Activated T-helper 1 cell treated with anti-CD3 and anti-CD28 coated beads, Interleukin-2, amount 50 U/mL, for 16 hours (primary cell): ENCODE results near the gene COQ3.

Source experiments
- DNase-seq, 2 donors: peaks; one replicate each; pipeline ENCODE4 v3.0.0-alpha.2; 2020; ENCODE audit warnings: low read depth in 1 of 2, low spot score in 1 of 2

The COQ3 gene, protein sequence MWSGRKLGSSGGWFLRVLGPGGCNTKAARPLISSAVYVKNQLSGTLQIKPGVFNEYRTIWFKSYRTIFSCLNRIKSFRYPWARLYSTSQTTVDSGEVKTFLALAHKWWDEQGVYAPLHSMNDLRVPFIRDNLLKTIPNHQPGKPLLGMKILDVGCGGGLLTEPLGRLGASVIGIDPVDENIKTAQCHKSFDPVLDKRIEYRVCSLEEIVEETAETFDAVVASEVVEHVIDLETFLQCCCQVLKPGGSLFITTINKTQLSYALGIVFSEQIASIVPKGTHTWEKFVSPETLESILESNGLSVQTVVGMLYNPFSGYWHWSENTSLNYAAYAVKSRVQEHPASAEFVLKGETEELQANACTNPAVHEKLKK

GRCh38 chr6:99393698-99394531 lies at the start of gene COQ3:
TSS of gene COQ3 (minus strand) at chr6:99394195. CDS start at chr6:99394179, 16 bp downstream.
- peak; percentile 39 to 49 for DNase-seq

- no peak for DNase-seq
These were observed 40.9 kb upstream of the COQ3 start for GRCh38 chr6:99434702-99435530.

DNA sequence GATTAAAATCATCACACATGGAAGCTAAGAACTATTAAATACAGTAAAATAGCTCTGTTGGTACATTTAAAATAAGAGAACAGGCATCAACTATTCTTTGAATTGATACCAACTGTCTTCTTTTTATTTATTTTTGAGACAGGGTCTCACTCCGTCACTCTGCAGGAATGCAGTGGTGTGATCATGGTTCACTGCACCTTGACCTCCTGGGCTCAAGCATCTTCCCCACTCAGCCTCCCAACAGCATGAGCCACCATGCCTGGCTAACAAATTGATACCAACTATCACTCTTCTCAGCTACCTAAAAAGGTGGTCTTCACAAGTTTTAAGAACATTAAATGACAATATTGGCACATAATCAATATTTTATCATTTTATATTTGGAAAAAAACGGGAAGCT lies 38.9 kb upstream of the COQ3 start:
- no peak for DNase-seq

DNA sequence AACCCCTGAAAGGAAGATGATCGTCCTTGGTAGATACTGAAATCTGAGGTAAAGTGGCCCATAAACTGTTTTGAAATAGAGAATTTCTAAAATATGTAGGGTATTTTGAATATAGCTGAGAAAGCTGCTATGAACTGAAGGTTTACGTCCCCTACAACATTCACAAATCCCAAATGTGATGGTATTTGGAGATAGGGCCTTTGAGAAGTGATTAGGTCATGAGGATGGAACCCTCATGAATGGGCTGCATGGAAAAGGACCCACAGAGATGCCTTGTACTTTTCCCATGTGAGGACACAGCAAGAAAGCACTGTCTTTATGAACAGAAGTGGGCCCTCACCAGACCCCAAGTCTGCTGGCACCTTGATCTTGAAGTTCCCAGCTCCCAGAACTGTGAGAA lies 37.9 kb upstream of the COQ3 start:
- DNase-seq = no peak

DNA sequence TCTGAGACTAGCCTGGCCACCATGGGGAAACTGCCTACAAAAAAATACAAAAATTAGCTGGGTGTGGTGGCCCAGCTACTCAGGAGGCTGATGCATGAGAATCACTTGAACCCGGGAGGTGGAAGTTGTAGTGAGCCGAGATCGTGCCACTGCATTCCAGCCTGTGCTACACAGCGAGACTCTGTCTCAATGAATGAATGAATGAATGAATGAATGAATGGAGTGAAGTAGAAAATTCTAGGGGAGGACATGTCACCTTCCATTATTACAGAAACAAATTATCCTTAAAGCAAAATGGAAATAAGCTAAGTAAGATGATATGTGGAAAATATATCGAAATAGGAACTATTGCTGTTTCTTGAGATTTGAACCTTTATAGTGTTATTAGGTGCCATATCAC lies 34.0 kb upstream of the COQ3 start:
- no peak for DNase-seq

GRCh38 chr6:99426451-99426757 lies 32.4 kb upstream of the COQ3 start:
- no peak for DNase-seq

- peak; percentile 17 to 30 for DNase-seq
These were observed 31.9 kb upstream of the COQ3 start for GRCh38 chr6:99425647-99426450.

GRCh38 chr6:99424761-99425646 lies 31.0 kb upstream of the COQ3 start, which contains the start of gene PNISR:
TSS of gene PNISR (minus strand) at chr6:99425308. CDS start at chr6:99414659, 10,649 bp downstream.
- DNase-seq = peak; percentile 60 to 74

DNA sequence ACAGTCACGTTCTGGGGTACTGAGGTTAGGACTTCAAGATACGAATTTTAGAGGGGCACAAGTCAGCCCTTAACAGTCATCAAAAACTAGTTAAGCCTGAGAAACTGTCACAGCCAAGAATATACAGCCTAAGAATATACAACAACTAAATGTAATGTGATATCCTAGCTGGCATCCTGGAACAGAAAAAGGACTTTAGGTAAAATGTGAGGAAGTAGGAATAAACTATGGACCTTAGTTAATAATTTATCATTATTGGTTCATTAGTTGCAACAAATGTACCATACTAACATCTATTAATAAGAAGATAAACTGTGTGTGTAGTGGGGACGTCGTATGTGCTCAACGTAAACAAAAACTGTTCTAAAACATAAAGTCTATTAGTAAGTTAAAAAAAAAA lies 30.0 kb upstream of the COQ3 start:
- no peak for DNase-seq

GRCh38 chr6:99422912-99423311 lies 28.9 kb upstream of the COQ3 start:
- DNase-seq = no peak

- DNase-seq = no peak
These were observed 23.1 kb upstream of the COQ3 start for GRCh38 chr6:99416892-99417767.

DNA sequence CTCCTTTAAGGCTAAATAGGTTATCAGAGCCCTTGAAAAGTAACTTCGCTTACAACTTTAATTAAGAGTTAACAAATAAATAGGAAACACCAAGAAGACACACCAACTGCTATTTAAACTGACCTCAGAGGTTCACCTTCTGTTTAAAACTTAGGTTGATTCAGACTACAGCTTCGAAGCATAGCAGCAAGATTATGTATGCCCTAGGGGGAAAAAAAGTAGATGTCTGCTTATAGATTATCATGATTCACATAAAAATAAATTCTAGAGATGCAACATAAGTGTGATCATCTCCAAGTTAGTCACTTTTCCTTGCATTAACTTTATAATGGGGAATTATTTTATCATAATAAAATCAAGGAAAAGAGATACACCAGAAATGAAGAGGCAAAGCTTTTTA lies 22.2 kb upstream of the COQ3 start:
- no peak for DNase-seq

- DNase-seq = no peak
These were observed 21.5 kb upstream of the COQ3 start for GRCh38 chr6:99415446-99415845.

- no peak for DNase-seq
These were observed 18.1 kb upstream of the COQ3 start for GRCh38 chr6:99412065-99412464.

- no peak for DNase-seq
These were observed 15.7 kb upstream of the COQ3 start for GRCh38 chr6:99409672-99410071.

DNA sequence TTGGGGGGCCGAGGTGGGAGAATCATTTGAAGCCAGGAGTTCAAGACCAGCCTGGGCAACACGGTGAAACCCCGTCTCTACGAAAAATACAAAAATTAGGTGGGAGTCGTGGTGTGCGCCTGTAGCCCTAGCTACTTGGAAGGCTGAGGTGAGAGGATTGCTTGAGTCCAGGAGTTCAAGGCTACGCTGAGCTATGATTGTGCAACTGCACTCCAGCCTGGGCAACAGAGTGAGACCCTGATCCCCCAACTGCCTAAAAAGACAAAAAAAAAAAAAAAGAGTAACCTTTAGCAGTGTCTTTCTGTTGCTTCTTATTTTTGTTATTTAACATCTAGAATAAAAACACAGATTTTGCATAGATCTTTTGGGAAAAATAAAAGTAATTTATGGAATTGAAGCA lies 13.1 kb upstream of the COQ3 start:
- no peak for DNase-seq

DNA sequence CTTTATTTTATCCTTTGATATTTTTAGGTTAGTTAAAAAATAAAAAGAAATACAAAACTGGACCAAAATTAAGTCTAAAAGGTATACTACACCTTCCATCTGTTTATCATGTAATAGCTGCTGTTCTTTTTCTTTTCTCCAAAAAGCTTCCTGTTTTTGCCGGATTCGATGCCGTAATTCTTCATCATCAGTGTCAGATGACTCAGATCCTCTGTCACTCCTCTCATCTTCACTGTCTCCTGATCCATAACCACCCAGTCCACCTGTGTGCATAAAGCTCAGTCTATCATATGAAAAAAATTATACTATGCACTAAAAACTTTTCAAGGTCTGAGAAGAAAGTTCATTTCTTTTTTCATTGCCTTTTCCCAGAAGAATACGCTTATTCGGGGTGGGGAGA lies 8.5 kb upstream of the COQ3 start:
- no peak for DNase-seq

DNA sequence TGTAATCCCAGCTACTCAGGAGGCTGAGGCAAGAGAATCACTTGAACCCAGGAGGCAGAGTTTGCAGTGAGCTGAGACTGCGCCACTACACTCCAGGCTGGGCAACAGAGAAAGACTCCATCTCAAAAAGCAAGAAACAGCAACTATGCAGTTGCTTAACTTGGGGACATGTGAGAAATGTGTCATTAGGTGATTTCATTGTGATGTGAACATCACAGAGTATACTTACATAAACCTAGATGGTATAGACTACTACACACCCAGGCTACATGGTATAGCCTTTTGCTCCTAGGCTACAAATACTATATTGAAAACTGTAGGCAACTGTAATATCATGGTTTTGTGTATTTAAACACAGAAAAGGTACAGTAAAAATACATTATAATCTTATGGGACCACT lies 3.3 kb upstream of the COQ3 start:
- no peak for DNase-seq

DNA sequence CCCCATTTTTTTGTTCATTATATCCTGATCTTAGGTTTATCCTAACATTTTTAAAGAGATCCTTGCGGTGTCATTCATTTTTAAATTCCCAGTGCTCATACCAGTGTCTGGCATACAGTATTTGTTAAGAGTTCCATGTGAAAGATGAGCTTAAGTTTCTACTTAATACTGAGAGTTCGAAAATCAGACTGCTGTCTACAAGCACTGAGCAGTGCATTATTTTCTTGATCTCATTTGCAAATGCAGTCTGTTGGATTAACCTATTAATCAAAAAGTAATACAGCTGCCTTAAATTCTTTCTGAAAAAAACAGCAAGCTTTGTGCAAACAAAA lies 663 bp downstream of the COQ3 start:
- no peak for DNase-seq
